KMS-11 (cell line): ENCODE measurements around the gene AMZ1.

Experiments used
- H2AFZ ChIP-seq: fragments of 200-600 bp; sonication (generic); 2 replicates; pipeline ENCODE4 v1.6.1; 2016; ENCODE audit warnings: antibody characterized with exemption, mixed run types, low read depth
- H3K27ac ChIP-seq: fragments of 200-600 bp; sonication (generic); 2 replicates; pipeline ENCODE4 v1.6.1; 2016; ENCODE audit warnings: mild to moderate bottlenecking, mixed run types
- H3K27me3 ChIP-seq: fragments of 200-600 bp; sonication (generic); 2 replicates; pipeline ENCODE4 v1.6.1; 2017; ENCODE audit warnings: mild to moderate bottlenecking, low read depth, mixed run types, moderate library complexity; ENCODE audit not compliant: insufficient read depth
- H3K36me3 ChIP-seq: fragments of 200-600 bp; sonication (generic); 2 replicates; pipeline ENCODE4 v1.6.1; 2017; ENCODE audit warnings: mild to moderate bottlenecking, mixed run types; ENCODE audit not compliant: insufficient read depth
- H3K4me1 ChIP-seq: fragments of 200-600 bp; sonication (generic); 2 replicates; pipeline ENCODE4 v1.6.1; 2016; ENCODE audit warnings: mild to moderate bottlenecking, low read depth, mixed run types; ENCODE audit not compliant: poor library complexity, severe bottlenecking
- H3K4me2 ChIP-seq: fragments of 200-600 bp; sonication (generic); 2 replicates; pipeline ENCODE4 v1.7.0; 2016; ENCODE audit warnings: mild to moderate bottlenecking, mixed run types
- H3K4me3 ChIP-seq: fragments of 200-600 bp; sonication (generic); IDR thresholded peaks from 2 replicates; pipeline ENCODE4 v1.6.1; 2017; ENCODE audit warnings: low read depth, low read length, mixed read lengths; ENCODE audit not compliant: insufficient read depth
- H3K79me2 ChIP-seq: fragments of 200-600 bp; sonication (generic); 2 replicates; pipeline ENCODE4 v1.6.1; 2016; ENCODE audit warnings: low read depth, mixed run types; ENCODE audit not compliant: insufficient read depth
- H3K9ac ChIP-seq: fragments of 200-600 bp; sonication (generic); 2 replicates; pipeline ENCODE4 v1.6.1; 2016; ENCODE audit warnings: mild to moderate bottlenecking, mixed run types
- H4K20me1 ChIP-seq: fragments of 200-600 bp; sonication (generic); 2 replicates; pipeline ENCODE4 v1.6.1; 2016; ENCODE audit warnings: mild to moderate bottlenecking, mixed run types; ENCODE audit not compliant: insufficient read depth
- CTCF ChIP-seq: fragments of 200-600 bp; sonication (generic); conservative IDR thresholded peaks from 2 replicates; pipeline ENCODE4 v1.6.1; 2017; ENCODE audit warnings: low read depth, mild to moderate bottlenecking, antibody characterized with exemption, low read length, moderate library complexity, mixed read lengths

AMZ1 gene

GRCh38 chr7:2713978-2714377 lies 26.0 kb downstream of the AMZ1 start:
- H3K4me2 ChIP-seq: no peak overlapping the region
- no peaks in the 10 kb centered on the region for H3K27me3 ChIP-seq
- no peak overlapping the region for H3K4me3 ChIP-seq
- no peak for TF ChIP-seq CTCF
- peaks cover 73% of the 10 kb centered on the region for H3K4me1 ChIP-seq
- H3K9ac ChIP-seq: no peak overlapping the region
- no peak overlapping the region for H3K27ac ChIP-seq
- H2AFZ ChIP-seq: no peak overlapping the region
- H3K79me2 ChIP-seq: 0 out of 2 replicates have a peak, but pooled peaks cover 3% of the 10 kb centered on the region
- H3K36me3 ChIP-seq: no peaks in the 10 kb centered on the region
- H4K20me1 ChIP-seq: no peaks in the 10 kb centered on the region

- H3K36me3 ChIP-seq: no peaks in the 10 kb centered on the region; the same call in 1 of the 2 replicates
- H3K9ac ChIP-seq: no peak overlapping the region
- peaks cover 72% of the 10 kb centered on the region for H3K4me1 ChIP-seq
- H3K4me2 ChIP-seq: peak overlapping the region; percentile 74; the same call in 1 of the 2 replicates
- TF ChIP-seq CTCF: no peak
- H3K27ac ChIP-seq: peak overlapping the region; percentile 90; the same call in 1 of the 2 replicates
- no peak overlapping the region for H2AFZ ChIP-seq
- no peaks in the 10 kb centered on the region for H4K20me1 ChIP-seq
- no peaks in the 10 kb centered on the region for H3K79me2 ChIP-seq
- H3K27me3 ChIP-seq: no peaks in the 10 kb centered on the region
- H3K4me3 ChIP-seq: no peak overlapping the region
Observed at GRCh38 chr7:2714636-2715035, 26.6 kb downstream of the AMZ1 start.

- Histone ChIP-seq H2AFZ (0 out of 2 replicates have a peak overlapping the region, but pooled peaks have one; percentile 1), H3K4me1 (peaks cover 70% of the 10 kb centered on the region), H3K4me2 (peak overlapping the region; percentile 74), H3K27ac (peak overlapping the region; percentile 90), H3K79me2 (no peaks in the 10 kb centered on the region), H3K9ac (peak overlapping the region; percentile 57; the same call in 1 of the 2 replicates), H3K36me3 (no peaks in the 10 kb centered on the region; the same call in 1 of the 2 replicates), H4K20me1 (no peaks in the 10 kb centered on the region), H3K4me3 (no peak overlapping the region), H3K27me3 (no peaks in the 10 kb centered on the region)
- TF ChIP-seq CTCF: no peak
Observed at GRCh38 chr7:2715341-2716231, 27.6 kb downstream of the AMZ1 start.

GRCh38 chr7:2716488-2716887 lies 28.5 kb downstream of the AMZ1 start:
- no peaks in the 10 kb centered on the region; the same call in 1 of the 2 replicates for H3K36me3 ChIP-seq
- H3K9ac ChIP-seq: peak overlapping the region; percentile 57; the same call in 1 of the 2 replicates
- no peak for TF ChIP-seq CTCF
- H3K27ac ChIP-seq: peak overlapping the region; percentile 90
- no peaks in the 10 kb centered on the region for H3K79me2 ChIP-seq
- H3K4me3 ChIP-seq: no peak overlapping the region
- peaks cover 61% of the 10 kb centered on the region for H3K4me1 ChIP-seq
- peak overlapping the region; percentile 74 for H3K4me2 ChIP-seq
- no peaks in the 10 kb centered on the region for H3K27me3 ChIP-seq
- no peaks in the 10 kb centered on the region for H4K20me1 ChIP-seq
- no peak overlapping the region for H2AFZ ChIP-seq
